Cardiac septum (tissue), 1 donor: ENCODE results near the gene SLC10A1. TPM values are rescaled to one million over a fixed set of nuclear protein-coding genes. Genes with fewer than 3 reads are reported as not detected.

Experiments used
- DNase-seq: peaks from one replicate; pipeline ENCODE4 v3.0.0-alpha.2; 2020; ENCODE audit warnings: low spot score
- intact Hi-C: fragments of 100-400 bp; cut with DNase I; formaldehyde crosslinking; loops from one replicate; pipeline ENCODE4 v1.14.0; 2022
- total RNA-seq: library from RNA; stranded (reverse); fragmentation: NEBNext Ultra II Directional; extraction: Animal tissue kit (Norgen Biotek cat#: 25700); gene quantifications from one replicate; pipeline ENCODE4 v1.2.1, GENCODE V29; 2021
- donor health status: DM: no; HTN: no; CAD: no.

Gene SLC10A1
- total RNA-seq, 1 donor from 2014 or later: not detected

- DNase-seq: no peak
- intact Hi-C loops: no loop called here
Measured at GRCh38 chr14:69773571-69774276, 23.3 kb downstream of the SLC10A1 start.

- intact Hi-C loops: no loop called here
- DNase-seq: no peak
Measured at GRCh38 chr14:69772082-69773017, 24.7 kb downstream of the SLC10A1 start.

DNA sequence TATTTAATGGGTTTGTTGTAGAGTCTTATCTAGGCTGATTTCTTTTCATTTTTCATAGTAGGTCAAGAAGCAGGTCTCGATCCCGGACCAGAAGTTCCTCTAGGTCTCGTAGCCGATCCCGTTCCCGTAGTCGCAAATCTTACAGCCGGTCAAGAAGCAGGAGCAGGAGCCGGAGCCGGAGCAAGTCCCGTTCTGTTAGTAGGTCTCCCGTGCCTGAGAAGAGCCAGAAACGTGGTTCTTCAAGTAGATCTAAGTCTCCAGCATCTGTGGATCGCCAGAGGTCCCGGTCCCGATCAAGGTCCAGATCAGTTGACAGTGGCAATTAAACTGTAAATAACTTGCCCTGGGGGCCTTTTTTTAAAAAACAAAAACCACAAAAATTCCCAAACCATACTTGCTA lies 25.9 kb downstream of the SLC10A1 start:
- no peak for DNase-seq
- intact Hi-C loops: no loop called here

- intact Hi-C loops: no loop called here
- DNase-seq: no peak
Measured at GRCh38 chr14:69770559-69770958, 26.5 kb downstream of the SLC10A1 start.

GRCh38 chr14:69769623-69770022 lies 27.4 kb downstream of the SLC10A1 start:
- intact Hi-C loops: loop anchor here (5.0 to 10.0 kb wide), 2 partner anchors 42 to 65 kb away; no protein-coding TSS in a partner anchor
- no peak for DNase-seq

- DNase-seq: no peak
- intact Hi-C loops: loop anchor here (5.0 to 10.0 kb wide), 2 partner anchors 42 to 64 kb away; no protein-coding TSS in a partner anchor
Measured at GRCh38 chr14:69768873-69769272, 28.2 kb downstream of the SLC10A1 start.

DNA sequence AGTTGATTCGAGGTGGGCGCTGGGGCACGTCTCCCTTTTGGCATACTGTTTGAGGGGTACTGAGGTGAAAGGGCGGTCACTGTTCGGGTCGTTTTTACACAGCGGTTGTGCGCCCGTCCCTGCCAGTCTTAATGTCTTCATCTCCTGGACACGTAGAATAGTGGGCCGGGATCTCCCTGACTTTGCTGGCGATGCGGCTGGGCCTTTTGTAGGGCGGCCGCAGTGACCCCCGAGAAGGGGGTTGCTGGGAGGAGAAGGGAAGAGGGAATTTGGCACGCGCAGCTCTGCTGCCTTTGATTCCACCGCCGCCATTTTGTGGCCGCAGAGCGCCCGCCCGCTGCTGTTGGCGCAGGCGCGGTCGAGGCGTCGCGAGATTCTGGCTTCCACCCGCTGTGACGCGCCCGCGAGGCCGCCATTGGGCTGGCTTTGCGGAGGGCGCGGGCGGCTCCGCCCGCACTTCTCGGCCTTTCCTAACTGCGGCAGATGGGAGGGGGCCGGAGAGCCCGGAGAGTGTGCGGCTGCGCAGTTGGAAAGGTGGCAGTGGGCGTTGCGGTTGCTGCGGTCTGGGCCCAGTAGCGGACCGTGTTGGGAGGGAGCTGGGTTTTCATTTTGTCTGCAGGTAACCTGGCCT lies 29.6 kb downstream of the SLC10A1 start:
- intact Hi-C loops: loop anchor here (2.0 to 10.0 kb wide), 3 partner anchors 40 to 157 kb away; partner anchors contain the start of gene SUSD6
- DNase-seq: peak; percentile 97

DNA sequence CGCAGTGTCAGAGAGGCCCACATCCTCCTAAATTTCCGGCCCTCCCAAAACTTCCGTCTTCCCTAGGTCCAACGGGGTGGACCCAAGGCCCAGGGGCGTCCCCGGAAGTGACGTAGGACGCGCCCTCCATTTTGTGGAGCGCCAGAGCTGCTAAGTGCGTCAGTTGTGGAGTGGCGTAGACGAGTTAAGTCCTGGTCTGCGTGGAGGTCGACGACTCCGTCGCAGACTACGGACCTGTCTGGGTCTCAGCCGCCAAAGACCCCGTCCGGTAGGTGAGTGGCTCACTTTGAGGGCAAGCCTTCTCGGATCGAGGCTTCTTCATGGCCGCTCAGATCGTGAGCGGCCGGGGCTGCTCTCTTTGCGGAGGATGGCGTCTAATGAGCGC lies 30.1 kb downstream of the SLC10A1 start, which contains the start of gene SRSF5:
Gene SRSF5, plus strand, starts transcription at position 159 of the 385 bp plus-strand sequence. CDS start 1,015 bp downstream, outside the sequence.
- DNase-seq: peak; percentile 99
- intact Hi-C loops: loop anchor here (2.0 to 10.0 kb wide), 3 partner anchors 40 to 156 kb away; partner anchors contain the start of gene SUSD6

DNA sequence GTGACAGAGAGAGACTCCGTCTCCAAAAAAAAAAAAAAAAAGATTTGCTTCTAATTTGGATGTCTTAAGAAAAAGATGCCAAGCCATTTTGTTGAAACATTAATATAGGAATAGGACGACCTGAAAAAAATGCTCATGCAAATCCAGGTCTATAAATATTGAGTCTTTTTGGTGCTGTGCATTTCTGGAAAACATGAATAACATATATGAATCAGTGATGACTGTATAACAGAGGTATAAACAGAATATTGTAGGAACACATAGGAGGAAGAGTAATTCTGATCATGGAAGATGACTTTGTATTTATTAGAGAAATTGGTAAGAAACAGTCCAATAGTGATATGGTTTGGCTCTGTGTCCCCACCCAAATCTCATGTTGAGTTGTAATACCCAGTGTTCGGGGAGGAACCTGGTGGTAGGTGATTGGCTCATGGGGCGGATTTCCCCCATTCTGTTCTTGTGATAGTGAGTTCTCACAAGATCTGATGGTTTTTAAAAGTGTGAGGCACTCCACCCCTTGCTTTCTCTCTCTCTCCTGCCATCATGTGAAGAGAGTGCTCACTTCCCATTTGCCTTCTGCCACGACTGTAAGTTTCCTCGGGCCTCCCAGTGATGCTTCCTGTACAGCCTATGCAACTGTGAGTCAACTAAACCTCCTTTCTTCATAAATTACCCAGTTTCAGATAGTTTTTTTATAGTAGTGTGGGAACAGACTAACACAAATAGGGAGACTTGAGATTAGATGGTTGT lies 33.1 kb downstream of the SLC10A1 start:
- intact Hi-C loops: loop anchor here (10.0 kb wide), 1 partner anchor 59 kb away; no protein-coding TSS in a partner anchor
- DNase-seq: no peak

- DNase-seq: no peak
- intact Hi-C loops: loop anchor here (10.0 kb wide), 1 partner anchor 56 kb away; no protein-coding TSS in a partner anchor
Measured at GRCh38 chr14:69760810-69761209, 36.2 kb downstream of the SLC10A1 start.

- no peak for DNase-seq
- intact Hi-C loops: no loop called here
Measured at GRCh38 chr14:69756298-69756697, 40.7 kb downstream of the SLC10A1 start.

GRCh38 chr14:69755784-69756183 lies 41.3 kb downstream of the SLC10A1 start:
- DNase-seq: no peak
- intact Hi-C loops: no loop called here

- intact Hi-C loops: no loop called here
- no peak for DNase-seq
Measured at GRCh38 chr14:69755296-69755695, 41.7 kb downstream of the SLC10A1 start.

GRCh38 chr14:69754487-69754886 lies 42.6 kb downstream of the SLC10A1 start:
- DNase-seq: no peak
- intact Hi-C loops: no loop called here

- intact Hi-C loops: no loop called here
- DNase-seq: no peak
Measured at GRCh38 chr14:69753860-69754259, 43.2 kb downstream of the SLC10A1 start.

GRCh38 chr14:69752773-69753172 lies 44.3 kb downstream of the SLC10A1 start:
- no peak for DNase-seq
- intact Hi-C loops: no loop called here

GRCh38 chr14:69750495-69750894 lies 46.5 kb downstream of the SLC10A1 start:
- DNase-seq: no peak
- intact Hi-C loops: no loop called here

- intact Hi-C loops: no loop called here
- DNase-seq: no peak
Measured at GRCh38 chr14:69749956-69750355, 47.1 kb downstream of the SLC10A1 start.

DNA sequence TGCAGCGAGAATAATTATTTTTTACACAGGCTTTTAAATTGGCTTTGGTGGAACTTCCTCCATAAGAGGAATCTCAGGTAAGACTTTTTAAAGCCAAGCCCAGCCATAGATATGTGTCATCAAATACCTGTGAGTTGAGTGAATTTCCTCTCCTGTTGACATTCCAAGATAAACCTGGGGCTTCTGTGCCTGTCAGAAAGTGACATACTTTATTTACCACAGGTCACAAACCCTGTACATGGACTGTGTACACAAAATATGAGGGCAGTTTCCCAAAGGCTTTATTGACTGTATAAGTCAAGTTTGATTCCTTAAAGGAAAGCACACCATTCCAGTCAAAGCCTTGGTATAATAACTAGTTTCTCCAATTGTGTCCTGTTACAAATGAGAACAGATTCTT lies 56.0 kb downstream of the SLC10A1 start:
- intact Hi-C loops: no loop called here
- DNase-seq: no peak
